NB4 (cell line): Measurements from ENCODE around the gene THAP12.

Experiments used
- CTCF ChIP-seq: IDR thresholded peaks from one replicate; pipeline ENCODE4 v1.5.1; 2012; ENCODE audit warnings: low read depth, low read length
- POLR2A ChIP-seq: IDR thresholded peaks from 2 replicates; pipeline ENCODE4 v1.6.1; 2011; ENCODE audit warnings: mild to moderate bottlenecking; ENCODE audit not compliant: insufficient read length; ENCODE audit errors: extremely low read depth

- TF ChIP-seq CTCF (peak; percentile 62), POLR2A (no peak)
Measured at GRCh38 chr11:76419896-76420295, 39.0 kb upstream of the THAP12 start.
